Placental pericyte (primary cell): ENCODE results near the gene CPSF7. TPM values are rescaled to one million over a fixed set of nuclear protein-coding genes. Genes with fewer than 3 reads are reported as not detected.

Experiments used
- small RNA-seq: library from RNA; depleted of rRNA; stranded (forward); fragments of <200 nt; gene quantifications from one replicate; pipeline ENCODE3, GENCODE V24; 2012; ENCODE audit warnings: low replicate concordance
- total RNA-seq: library from RNA; depleted of rRNA; stranded (reverse); fragments of >200 nt; gene quantifications from 2 replicates; pipeline ENCODE4 v1.2.3, GENCODE V29; 2012

Gene CPSF7
- total RNA-seq: 42.4 and 51.0 TPM in 2 replicates

DNA sequence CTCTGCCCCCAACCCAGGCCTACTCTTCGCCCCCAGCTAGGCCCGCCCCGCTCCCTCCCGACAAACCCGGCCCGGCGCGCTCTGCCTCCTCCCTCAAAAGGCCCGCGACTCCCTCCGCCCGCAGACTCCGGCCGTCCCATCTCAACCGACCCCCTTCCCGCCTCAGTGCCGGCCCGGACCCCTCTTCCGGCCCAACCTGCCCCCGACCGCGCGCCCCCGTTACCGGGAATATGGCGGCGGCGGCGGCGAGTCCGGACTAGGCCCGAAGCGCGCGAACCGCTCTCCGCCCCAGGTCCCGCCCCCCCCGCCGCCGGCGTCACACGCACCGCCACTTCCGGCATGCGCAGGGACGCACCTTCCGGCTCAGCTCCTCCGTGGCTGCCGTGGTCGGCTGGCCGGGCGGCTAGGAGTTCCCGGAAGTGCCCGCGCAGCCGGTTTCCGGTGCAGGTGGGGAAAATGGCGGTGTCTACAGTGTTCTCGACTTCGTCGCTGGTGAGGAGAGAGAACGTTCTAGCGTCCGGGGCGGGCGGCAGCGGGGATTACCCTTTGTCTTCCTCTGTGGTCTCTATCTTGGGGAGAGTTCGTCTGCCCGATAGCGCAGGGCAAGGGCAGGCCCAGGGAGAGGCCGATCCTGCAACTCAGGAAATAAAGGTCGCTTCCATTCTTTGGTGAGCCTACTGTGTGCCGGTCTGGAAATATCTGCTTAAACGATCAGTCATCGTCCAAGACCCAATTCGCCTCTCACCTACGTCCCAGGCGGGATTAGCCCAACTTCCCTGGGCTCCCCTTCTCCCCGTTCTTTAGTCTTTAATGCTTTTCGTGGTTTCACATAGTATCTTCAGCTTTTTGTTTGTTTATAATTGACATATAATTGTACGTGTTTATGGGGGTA is at the start of gene CPSF7, which contains the start of gene SDHAF2:
Gene CPSF7 (minus strand): TSS at position 285 of the 892 bp plus-strand sequence. CDS start 740 bp downstream, outside the sequence.
Gene SDHAF2 (plus strand): TSS at position 434 of the 892 bp plus-strand sequence. CDS start 23 bp downstream, at position 457.

DNA sequence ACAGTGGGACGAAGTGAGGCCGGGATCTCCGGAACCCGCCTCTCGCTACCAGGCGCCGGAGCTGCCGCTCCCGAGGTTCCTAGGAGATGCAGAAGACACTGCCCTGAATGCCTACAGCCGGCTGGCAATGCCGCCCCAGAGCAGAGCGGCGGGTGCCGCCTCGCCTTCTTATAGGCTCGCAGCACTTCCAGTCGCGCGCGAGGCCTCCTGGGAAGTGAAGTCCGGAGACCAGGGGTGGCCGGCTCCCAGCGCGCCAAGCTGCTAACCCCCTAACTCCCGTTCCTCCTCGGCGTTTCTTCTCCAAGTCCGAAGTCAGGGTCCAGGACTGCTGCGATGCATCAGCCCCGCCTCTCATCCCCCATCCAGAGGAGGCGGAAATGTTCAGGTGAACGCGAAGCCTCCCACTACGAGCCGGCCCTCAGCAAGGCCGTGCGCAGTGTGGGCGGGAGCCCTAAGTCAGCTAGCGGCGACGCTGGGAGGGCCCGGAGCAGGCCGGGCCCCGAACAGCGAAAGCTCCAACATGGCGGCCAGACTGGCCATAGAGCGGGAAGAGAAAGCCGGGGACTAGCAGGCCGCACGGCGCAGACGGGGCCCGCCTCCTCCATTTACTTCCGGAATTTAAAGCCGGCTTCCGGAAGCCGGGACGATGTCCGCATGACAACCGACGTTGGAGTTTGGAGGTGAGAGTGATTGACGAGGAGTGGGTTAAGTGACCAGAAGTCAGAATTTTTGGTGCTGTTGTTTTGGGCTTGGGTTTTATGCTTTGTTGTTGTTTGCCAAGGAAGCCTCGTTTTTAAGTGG is 67.8 kb downstream of the CPSF7 start, which contains the start of the genes CYB561A3 and TMEM138:
Gene CYB561A3 (minus strand): TSS at position 142 of the 801 bp plus-strand sequence. CDS start 5,169 bp downstream, outside the sequence.
Gene TMEM138 (plus strand): TSS at position 634 of the 801 bp plus-strand sequence. CDS start 2,017 bp downstream, outside the sequence.

Small RNA genes lying within 50 kb of the gene (small RNA-seq; reads per million reads assigned to genes)
- gene RN7SL23P: not detected

Other genes with a start within 250 kb of the CPSF7 start
- gene PGA3, start 226.5 kb downstream of the CPSF7 start, total RNA-seq: 1.1 TPM in 1 of 2 replicates, not detected in the other
- 0.43 TPM in 1 of 2 replicates, not detected in the other for gene PGA4, start 207.6 kb downstream of the CPSF7 start, total RNA-seq
- not detected in 2 replicates for gene PGA5, start 188.8 kb downstream of the CPSF7 start, total RNA-seq
- 1.1 TPM in 2 replicates for gene VWCE, start 134.7 kb downstream of the CPSF7 start, total RNA-seq
- gene DDB1, start 96.9 kb downstream of the CPSF7 start, total RNA-seq: 290 and 338 TPM in 2 replicates
- 17.6 and 27.4 TPM in 2 replicates for gene TKFC, start 96.7 kb downstream of the CPSF7 start, total RNA-seq
- gene CYB561A3, start 68.1 kb downstream of the CPSF7 start, total RNA-seq: 207 and 399 TPM in 2 replicates
- 69.9 and 122 TPM in 2 replicates for gene TMEM138, start 67.6 kb downstream of the CPSF7 start, total RNA-seq
- 13.9 and 20.4 TPM in 2 replicates for gene TMEM216, start 37.4 kb downstream of the CPSF7 start, total RNA-seq
- 42.5 and 70.5 TPM in 2 replicates for gene SDHAF2, start 149 bp upstream of the CPSF7 start, total RNA-seq
- not detected in 2 replicates for gene LRRC10B, start 78.8 kb upstream of the CPSF7 start, total RNA-seq
- gene SYT7, start 151.1 kb upstream of the CPSF7 start, total RNA-seq: 4.6 and 9.7 TPM in 2 replicates